ENCODE results near the gene PRAMEF5.
"Not testable (repeated sequence)": the region's sequence is repeated elsewhere in the genome, so short reads cannot be mapped to it uniquely, and the experiment has no call there.

PRAMEF5 gene

DNA sequence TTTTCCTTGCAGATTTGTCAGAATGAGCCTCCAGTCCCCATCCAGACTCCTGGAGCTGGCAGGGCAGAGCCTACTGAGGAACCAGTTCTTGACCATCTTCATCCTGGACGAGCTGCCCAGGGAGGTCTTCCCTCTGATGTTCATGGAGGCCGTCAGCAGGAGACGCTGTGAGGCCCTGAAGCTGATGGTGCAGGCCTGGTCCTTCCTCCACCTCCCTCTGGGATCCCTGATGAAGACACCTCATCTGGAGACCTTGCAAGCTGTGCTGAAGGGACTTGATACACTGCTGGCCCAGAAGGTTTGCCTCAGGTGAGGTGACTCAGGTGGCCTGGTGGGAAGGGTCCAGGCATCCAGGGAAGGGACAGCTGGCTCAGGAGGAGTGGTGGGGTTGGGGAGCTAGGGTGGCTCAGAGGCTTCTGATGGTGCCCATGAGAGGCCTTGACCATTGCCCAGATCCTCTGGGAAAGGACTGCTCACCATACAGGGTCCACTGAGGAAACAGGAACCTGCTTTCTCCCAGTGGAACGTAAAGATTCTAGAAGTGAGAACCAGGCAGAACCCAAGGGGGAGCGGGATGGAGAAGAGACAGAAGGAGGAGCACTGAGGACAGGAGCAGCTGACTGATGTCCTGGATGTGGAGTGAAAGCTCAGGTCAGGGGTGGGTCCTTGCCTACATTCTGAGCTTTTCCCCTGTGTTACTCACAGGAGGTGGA is 8.0 kb upstream of the PRAMEF5 start:
- not testable (repeated sequence) for H3K4me3 ChIP-seq (ENCODE audit: low read depth, low read length)

- not testable (repeated sequence) for H3K4me3 ChIP-seq (ENCODE audit: low read depth, low read length)
These were observed 7.5 kb upstream of the PRAMEF5 start for GRCh38 chr1:13246554-13246871.

DNA sequence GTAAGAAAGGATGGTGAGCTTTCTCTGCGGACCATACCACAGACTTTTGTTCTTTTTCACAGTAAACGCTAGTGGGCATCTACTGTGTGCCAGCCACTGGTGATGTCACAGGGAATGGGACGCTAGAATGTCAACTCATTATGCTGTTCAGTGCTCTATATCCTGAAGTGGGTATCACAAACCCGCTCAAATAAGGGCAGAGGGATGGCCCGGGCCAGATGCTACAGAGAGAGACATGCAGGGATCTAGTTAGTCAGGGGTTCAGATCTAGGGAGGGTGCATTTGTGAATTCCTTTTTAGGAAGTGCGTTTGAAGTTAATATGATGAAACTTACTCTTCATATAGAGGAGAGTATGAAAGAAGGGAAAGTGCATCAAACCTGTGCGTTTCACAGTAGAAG is 6.9 kb upstream of the PRAMEF5 start:
- not testable (repeated sequence) for H3K4me3 ChIP-seq (ENCODE audit: low read depth, low read length)

- not testable (repeated sequence) for H3K4me3 ChIP-seq (ENCODE audit: low read depth, low read length)
These were observed 11.1 kb downstream of the PRAMEF5 start for GRCh38 chr1:13265124-13265523.

DNA sequence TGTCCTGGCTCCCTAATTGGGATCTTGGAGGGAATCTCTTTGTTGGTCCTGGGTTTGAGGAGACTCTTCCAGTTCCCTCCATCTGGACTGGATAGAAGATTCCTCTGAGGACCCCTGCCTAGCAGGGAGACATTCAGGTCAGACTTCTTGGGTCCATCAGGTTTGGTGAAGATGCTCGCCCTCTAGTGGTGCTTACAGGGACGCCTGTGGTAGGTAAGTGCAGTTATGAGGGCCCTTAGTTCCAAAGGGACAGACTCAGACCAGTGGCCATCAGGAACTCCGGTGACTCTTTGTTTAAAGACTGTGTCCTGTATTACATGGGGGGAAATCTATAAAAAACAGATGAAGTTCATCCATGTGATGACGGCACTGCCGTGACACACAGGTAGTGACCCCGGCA is 23.0 kb downstream of the PRAMEF5 start:
- not testable (repeated sequence) for H3K4me3 ChIP-seq (ENCODE audit: low read depth, low read length)

GRCh38 chr1:13279617-13280016 is 25.6 kb downstream of the PRAMEF5 start:
- not testable (repeated sequence) for H3K4me3 ChIP-seq (ENCODE audit: low read depth, low read length)

GRCh38 chr1:13285037-13285436 is 31.0 kb downstream of the PRAMEF5 start, which contains the start of gene PRAMEF8:
Gene PRAMEF8 (minus strand): TSS chr1:13285137. CDS start chr1:13284091, 1,046 bp downstream.
- H3K4me3 ChIP-seq (ENCODE audit: low read depth, low read length): not testable (repeated sequence)

DNA sequence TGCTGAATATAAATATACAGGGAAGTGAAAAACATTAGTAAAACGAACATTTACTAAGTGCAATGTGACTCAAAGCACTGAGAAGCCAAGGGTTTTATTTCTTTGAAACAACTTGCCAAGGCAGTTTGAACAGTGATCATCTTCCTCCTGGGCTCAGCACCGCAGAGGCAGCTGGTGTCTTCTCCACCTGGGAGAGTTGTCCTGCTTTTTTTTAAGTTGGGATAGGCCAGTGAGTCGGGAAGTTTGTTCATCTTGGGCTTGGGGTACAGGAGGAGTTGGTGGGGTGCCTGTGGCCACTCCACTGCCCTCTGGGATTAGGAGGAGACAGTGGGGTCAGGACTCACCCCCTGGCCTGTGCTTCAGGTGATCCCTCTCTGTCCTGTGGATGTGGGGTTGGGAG is 35.0 kb downstream of the PRAMEF5 start:
- H3K4me3 ChIP-seq (ENCODE audit: low read depth, low read length): not testable (repeated sequence)

- not testable (repeated sequence) for H3K4me3 ChIP-seq (ENCODE audit: low read depth, low read length)
These were observed 43.4 kb downstream of the PRAMEF5 start for GRCh38 chr1:13297216-13297931.

GRCh38 chr1:13298699-13299098 is 44.7 kb downstream of the PRAMEF5 start:
- H3K4me3 ChIP-seq (ENCODE audit: low read depth, low read length): not testable (repeated sequence)

- not testable (repeated sequence) for H3K4me3 ChIP-seq (ENCODE audit: low read depth, low read length)
These were observed 48.2 kb downstream of the PRAMEF5 start for GRCh38 chr1:13302197-13302596.

GRCh38 chr1:13303239-13303638 is 49.2 kb downstream of the PRAMEF5 start, which contains the start of gene PRAMEF33:
Gene PRAMEF33 (plus strand): TSS chr1:13303539. CDS start chr1:13305955, 2,416 bp downstream.
- not testable (repeated sequence) for H3K4me3 ChIP-seq (ENCODE audit: low read depth, low read length)

All from WI38 (cell line).